WTC11 (cell line): Measurements from ENCODE around the gene SERPINB1. TPM values are rescaled to one million over a fixed set of nuclear protein-coding genes. Genes with fewer than 3 reads are reported as not detected.

Experiments used
- ATAC-seq: fragments of 200-7000 bp; cut with Tn5 transposase; 2 replicates; pipeline ENCODE4 v1.10.0; 2021; ENCODE audit warnings: mild to moderate bottlenecking, moderate library complexity
- CTCF ChIA-PET: fragments of 300-600 bp; sonication (Branson Sonifier 250); formaldehyde crosslinking; loops from one replicate; lab custom pipeline; 2021; ENCODE audit warnings: antibody characterized with exemption; lab: Charles Lee
- POLR2A ChIA-PET: fragments of 350-600 bp; sonication (Branson Sonifier 250); formaldehyde crosslinking; loops from one replicate; lab custom pipeline; 2021; ENCODE audit warnings: antibody characterized with exemption; lab: Charles Lee
- DNase-seq: peaks from one replicate; pipeline ENCODE4 v3.0.0; 2021; ENCODE audit warnings: low spot score
- H3K27ac Mint-ChIP-seq: 2 replicates; pipeline ENCODE4 v1.8.0; 2021; ENCODE audit warnings: mixed read lengths
- H3K27me3 Mint-ChIP-seq: 2 replicates; pipeline ENCODE4 v1.8.0; 2021; ENCODE audit warnings: low read depth, mild to moderate bottlenecking, moderate library complexity, mixed read lengths
- H3K36me3 Mint-ChIP-seq: 2 replicates; pipeline ENCODE4 v1.8.0; 2021; ENCODE audit warnings: mixed read lengths
- H3K4me1 Mint-ChIP-seq: 2 replicates; pipeline ENCODE4 v1.8.0; 2022; ENCODE audit warnings: mixed read lengths
- H3K4me3 Mint-ChIP-seq: 2 replicates; pipeline ENCODE4 v1.8.0; 2021; ENCODE audit warnings: mild to moderate bottlenecking, moderate library complexity, mixed read lengths
- H3K9me3 Mint-ChIP-seq: 2 replicates; pipeline ENCODE4 v1.8.0; 2021; ENCODE audit warnings: mixed read lengths
- CBFB ChIP-seq: sonication (generic); formaldehyde crosslinking; IDR thresholded peaks from 2 replicates; pipeline ENCODE4 v1.8.1; 2022; ENCODE audit warnings: mild to moderate bottlenecking, low read depth, missing genetic modification reagents
- CDX4 ChIP-seq: fragments of 250-450 bp; sonication (Bioruptor Pico); IDR thresholded peaks from 2 replicates; pipeline ENCODE4 v1.9.0; 2021; ENCODE audit warnings: moderate library complexity, mild to moderate bottlenecking, inconsistent platforms, borderline replicate concordance
- ESRRA ChIP-seq: sonication (generic); formaldehyde crosslinking; IDR thresholded peaks from 2 replicates; pipeline ENCODE4 v1.8.1; 2022; ENCODE audit warnings: mild to moderate bottlenecking, missing genetic modification reagents, borderline replicate concordance
- ETV6 ChIP-seq: sonication (generic); formaldehyde crosslinking; IDR thresholded peaks from 2 replicates; pipeline ENCODE4 v1.8.1; 2022; ENCODE audit warnings: mild to moderate bottlenecking, missing genetic modification reagents
- GTF2I ChIP-seq: fragments of 250-450 bp; sonication (Bioruptor Pico); conservative IDR thresholded peaks from 2 replicates; pipeline ENCODE4 v1.4.0; 2021; ENCODE audit warnings: mild to moderate bottlenecking
- MLX ChIP-seq: sonication (generic); formaldehyde crosslinking; IDR thresholded peaks from 2 replicates; pipeline ENCODE4 v1.8.1; 2023; ENCODE audit warnings: mild to moderate bottlenecking, missing genetic modification reagents, moderate library complexity
- MYBL2 ChIP-seq: sonication (generic); formaldehyde crosslinking; IDR thresholded peaks from 2 replicates; pipeline ENCODE4 v1.8.1; 2023; ENCODE audit warnings: mild to moderate bottlenecking, moderate library complexity, missing genetic modification reagents
- NR3C1 ChIP-seq: sonication (generic); formaldehyde crosslinking; conservative IDR thresholded peaks from 2 replicates; pipeline ENCODE4 v1.8.1; 2023; ENCODE audit warnings: low read depth, mild to moderate bottlenecking, missing genetic modification reagents
- PRDM15 ChIP-seq: sonication (generic); formaldehyde crosslinking; IDR thresholded peaks from 2 replicates; pipeline ENCODE4 v1.8.0; 2022; ENCODE audit warnings: missing genetic modification reagents
- PRRX2 ChIP-seq: fragments of 250-450 bp; sonication (Bioruptor Pico); IDR thresholded peaks from 2 replicates; pipeline ENCODE4 v1.8.0; 2021; ENCODE audit warnings: mild to moderate bottlenecking
- RORB ChIP-seq: fragments of 250-450 bp; sonication (Bioruptor Pico); IDR thresholded peaks from 2 replicates; pipeline ENCODE4 v1.9.0; 2021; ENCODE audit warnings: mild to moderate bottlenecking
- SP1 ChIP-seq: sonication (generic); formaldehyde crosslinking; conservative IDR thresholded peaks from 2 replicates; pipeline ENCODE4 v1.8.1; 2022; ENCODE audit warnings: missing genetic modification reagents
- STAT6 ChIP-seq: sonication (generic); formaldehyde crosslinking; conservative IDR thresholded peaks from 2 replicates; pipeline ENCODE4 v1.8.1; 2023; ENCODE audit warnings: mild to moderate bottlenecking, low read depth, missing genetic modification reagents, moderate library complexity
- TEAD1 ChIP-seq: sonication (generic); formaldehyde crosslinking; IDR thresholded peaks from 2 replicates; pipeline ENCODE4 v1.8.0; 2022; ENCODE audit warnings: mild to moderate bottlenecking, missing genetic modification reagents
- ZMAT4 ChIP-seq: fragments of 250-450 bp; sonication (Bioruptor Pico); IDR thresholded peaks from 2 replicates; pipeline ENCODE4 v1.9.0; 2021; ENCODE audit warnings: mild to moderate bottlenecking
- total RNA-seq: library from RNA; stranded (reverse); gene quantifications from 3 replicates; pipeline ENCODE4 v1.2.3, GENCODE V29; 2021
- TF ChIP-seq, protein P1 (sequence below): sonication (generic); formaldehyde crosslinking; IDR thresholded peaks from 2 replicates; pipeline ENCODE4 v1.8.1; 2023; ENCODE audit warnings: mild to moderate bottlenecking, missing genetic modification reagents, borderline replicate concordance
- TF ChIP-seq, protein P2 (sequence below): sonication (generic); formaldehyde crosslinking; IDR thresholded peaks from 2 replicates; pipeline ENCODE4 v1.8.1; 2023; ENCODE audit warnings: mild to moderate bottlenecking, missing genetic modification reagents
- TF ChIP-seq, protein P3 (sequence below): sonication (generic); formaldehyde crosslinking; IDR thresholded peaks from 2 replicates; pipeline ENCODE4 v1.8.0; 2022; ENCODE audit warnings: mild to moderate bottlenecking, missing genetic modification reagents

SERPINB1 gene
- total RNA-seq, 1 experiment from 2014 or later = 14.8 TPM

DNA sequence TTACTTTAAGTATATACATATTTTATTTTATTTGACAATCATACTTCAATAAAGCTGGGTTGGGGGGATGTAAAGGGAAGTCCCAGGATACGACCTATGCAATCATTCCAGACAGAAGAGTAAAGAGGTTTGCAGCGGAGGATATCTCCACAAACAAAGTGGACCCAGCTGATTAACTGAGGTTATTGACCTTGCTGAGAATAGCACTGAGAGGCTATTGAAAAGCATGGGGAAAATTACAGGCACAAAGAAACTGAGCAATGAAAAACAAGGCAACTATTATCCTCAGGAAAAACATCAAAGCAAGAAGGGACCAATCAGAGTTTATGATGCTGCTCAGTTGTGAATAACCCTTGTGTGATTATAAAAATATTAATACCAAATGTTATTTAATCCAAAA lies 32.6 kb downstream of the SERPINB1 start:
- H3K9me3 Mint-ChIP-seq = no peaks in the 10 kb centered on the region
- no peak overlapping the region for H3K4me3 Mint-ChIP-seq
- H3K36me3 Mint-ChIP-seq = no peaks in the 10 kb centered on the region
- no peaks in the 10 kb centered on the region for H3K4me1 Mint-ChIP-seq
- TF ChIP-seq, protein P1, sequence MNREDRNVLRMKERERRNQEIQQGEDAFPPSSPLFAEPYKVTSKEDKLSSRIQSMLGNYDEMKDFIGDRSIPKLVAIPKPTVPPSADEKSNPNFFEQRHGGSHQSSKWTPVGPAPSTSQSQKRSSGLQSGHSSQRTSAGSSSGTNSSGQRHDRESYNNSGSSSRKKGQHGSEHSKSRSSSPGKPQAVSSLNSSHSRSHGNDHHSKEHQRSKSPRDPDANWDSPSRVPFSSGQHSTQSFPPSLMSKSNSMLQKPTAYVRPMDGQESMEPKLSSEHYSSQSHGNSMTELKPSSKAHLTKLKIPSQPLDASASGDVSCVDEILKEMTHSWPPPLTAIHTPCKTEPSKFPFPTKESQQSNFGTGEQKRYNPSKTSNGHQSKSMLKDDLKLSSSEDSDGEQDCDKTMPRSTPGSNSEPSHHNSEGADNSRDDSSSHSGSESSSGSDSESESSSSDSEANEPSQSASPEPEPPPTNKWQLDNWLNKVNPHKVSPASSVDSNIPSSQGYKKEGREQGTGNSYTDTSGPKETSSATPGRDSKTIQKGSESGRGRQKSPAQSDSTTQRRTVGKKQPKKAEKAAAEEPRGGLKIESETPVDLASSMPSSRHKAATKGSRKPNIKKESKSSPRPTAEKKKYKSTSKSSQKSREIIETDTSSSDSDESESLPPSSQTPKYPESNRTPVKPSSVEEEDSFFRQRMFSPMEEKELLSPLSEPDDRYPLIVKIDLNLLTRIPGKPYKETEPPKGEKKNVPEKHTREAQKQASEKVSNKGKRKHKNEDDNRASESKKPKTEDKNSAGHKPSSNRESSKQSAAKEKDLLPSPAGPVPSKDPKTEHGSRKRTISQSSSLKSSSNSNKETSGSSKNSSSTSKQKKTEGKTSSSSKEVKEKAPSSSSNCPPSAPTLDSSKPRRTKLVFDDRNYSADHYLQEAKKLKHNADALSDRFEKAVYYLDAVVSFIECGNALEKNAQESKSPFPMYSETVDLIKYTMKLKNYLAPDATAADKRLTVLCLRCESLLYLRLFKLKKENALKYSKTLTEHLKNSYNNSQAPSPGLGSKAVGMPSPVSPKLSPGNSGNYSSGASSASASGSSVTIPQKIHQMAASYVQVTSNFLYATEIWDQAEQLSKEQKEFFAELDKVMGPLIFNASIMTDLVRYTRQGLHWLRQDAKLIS = no peak
- TF ChIP-seq PRDM15 = no peak
- TF ChIP-seq CBFB (CRISPR knock-in tag) = no peak
- no peak for TF ChIP-seq ETV6 (CRISPR knock-in tag)
- TF ChIP-seq PRRX2 (CRISPR knock-in tag) = no peak
- TF ChIP-seq CDX4 = no peak
- TF ChIP-seq GTF2I = no peak
- TF ChIP-seq NR3C1 (CRISPR knock-in tag) = no peak
- no peak for TF ChIP-seq MLX (CRISPR knock-in tag)
- TF ChIP-seq STAT6 = no peak
- TF ChIP-seq RORB (CRISPR knock-in tag) = no peak
- TF ChIP-seq SP1 (CRISPR knock-in tag) = no peak
- TF ChIP-seq TEAD1 (CRISPR knock-in tag) = no peak
- TF ChIP-seq, all 79 proteins: peak for 0
- Mint-ChIP-seq H3K27ac (no peak overlapping the region), H3K27me3 (no peaks in the 10 kb centered on the region)
- ChIA-PET POLR2A (no interaction called here), CTCF (interaction anchor here (1.4 kb wide), 1 partner anchor 18 kb away, joined by 6 read pairs; no protein-coding TSS in a partner anchor)
- ATAC-seq (no peak), DNase-seq (no peak)

GRCh38 chr6:2807342-2808090 lies 34.1 kb downstream of the SERPINB1 start:
- Mint-ChIP-seq H3K36me3 (no peaks in the 10 kb centered on the region), H3K4me1 (no peaks in the 10 kb centered on the region), H3K4me3 (no peak overlapping the region), H3K9me3 (no peaks in the 10 kb centered on the region), H3K27me3 (no peaks in the 10 kb centered on the region), H3K27ac (no peak overlapping the region)
- ATAC-seq (no peak), DNase-seq (no peak)
- POLR2A ChIA-PET = no interaction called here
- CTCF ChIA-PET = no interaction called here
- TF ChIP-seq, protein P2, sequence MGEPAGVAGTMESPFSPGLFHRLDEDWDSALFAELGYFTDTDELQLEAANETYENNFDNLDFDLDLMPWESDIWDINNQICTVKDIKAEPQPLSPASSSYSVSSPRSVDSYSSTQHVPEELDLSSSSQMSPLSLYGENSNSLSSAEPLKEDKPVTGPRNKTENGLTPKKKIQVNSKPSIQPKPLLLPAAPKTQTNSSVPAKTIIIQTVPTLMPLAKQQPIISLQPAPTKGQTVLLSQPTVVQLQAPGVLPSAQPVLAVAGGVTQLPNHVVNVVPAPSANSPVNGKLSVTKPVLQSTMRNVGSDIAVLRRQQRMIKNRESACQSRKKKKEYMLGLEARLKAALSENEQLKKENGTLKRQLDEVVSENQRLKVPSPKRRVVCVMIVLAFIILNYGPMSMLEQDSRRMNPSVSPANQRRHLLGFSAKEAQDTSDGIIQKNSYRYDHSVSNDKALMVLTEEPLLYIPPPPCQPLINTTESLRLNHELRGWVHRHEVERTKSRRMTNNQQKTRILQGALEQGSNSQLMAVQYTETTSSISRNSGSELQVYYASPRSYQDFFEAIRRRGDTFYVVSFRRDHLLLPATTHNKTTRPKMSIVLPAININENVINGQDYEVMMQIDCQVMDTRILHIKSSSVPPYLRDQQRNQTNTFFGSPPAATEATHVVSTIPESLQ (CRISPR knock-in tag) = no peak
- TF ChIP-seq ZMAT4 (CRISPR knock-in tag) (no peak), ESRRA (CRISPR knock-in tag) (no peak), MYBL2 (CRISPR knock-in tag) (no peak)
- TF ChIP-seq, protein P3, sequence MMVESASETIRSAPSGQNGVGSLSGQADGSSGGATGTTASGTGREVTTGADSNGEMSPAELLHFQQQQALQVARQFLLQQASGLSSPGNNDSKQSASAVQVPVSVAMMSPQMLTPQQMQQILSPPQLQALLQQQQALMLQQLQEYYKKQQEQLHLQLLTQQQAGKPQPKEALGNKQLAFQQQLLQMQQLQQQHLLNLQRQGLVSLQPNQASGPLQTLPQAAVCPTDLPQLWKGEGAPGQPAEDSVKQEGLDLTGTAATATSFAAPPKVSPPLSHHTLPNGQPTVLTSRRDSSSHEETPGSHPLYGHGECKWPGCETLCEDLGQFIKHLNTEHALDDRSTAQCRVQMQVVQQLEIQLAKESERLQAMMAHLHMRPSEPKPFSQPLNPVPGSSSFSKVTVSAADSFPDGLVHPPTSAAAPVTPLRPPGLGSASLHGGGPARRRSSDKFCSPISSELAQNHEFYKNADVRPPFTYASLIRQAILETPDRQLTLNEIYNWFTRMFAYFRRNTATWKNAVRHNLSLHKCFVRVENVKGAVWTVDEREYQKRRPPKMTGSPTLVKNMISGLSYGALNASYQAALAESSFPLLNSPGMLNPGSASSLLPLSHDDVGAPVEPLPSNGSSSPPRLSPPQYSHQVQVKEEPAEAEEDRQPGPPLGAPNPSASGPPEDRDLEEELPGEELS (CRISPR knock-in tag) = no peak
